ENCODE measurements around the gene CDH12. TPM values are rescaled to one million over a fixed set of nuclear protein-coding genes. Genes with fewer than 3 reads are reported as not detected.

CDH12 gene
- total and polyA plus RNA-seq, 4 donors, result 0.02 to 0.33 (median 0.17) TPM; not detected in 1

DNA sequence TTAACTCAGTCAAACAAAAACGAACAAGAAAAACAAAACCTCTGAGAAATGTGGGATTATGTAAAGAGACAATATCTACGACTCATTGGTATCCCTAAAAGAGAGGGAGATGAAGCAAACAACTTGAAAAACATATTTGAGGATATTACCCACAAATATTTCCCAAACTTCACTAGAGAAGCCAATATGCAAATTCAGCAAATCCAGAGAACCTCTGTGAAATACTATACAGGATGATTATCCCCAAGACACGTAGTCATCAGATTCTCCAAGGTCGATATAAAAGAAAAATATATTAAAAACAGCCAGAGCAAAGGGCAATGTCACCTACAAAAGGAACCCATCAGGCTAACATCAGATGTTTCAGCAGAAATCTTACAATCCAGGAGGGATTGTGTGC is 226.1 kb downstream of the CDH12 start:
- H3K36me3 ChIP-seq (ENCODE audit: control insufficient read depth in 4 of 4, insufficient read depth in 3 of 4, low read depth in 1 of 4, low read length in 3 of 4), result no peaks in the 10 kb centered on the region
- no peak overlapping the region for H3K4me3 ChIP-seq (ENCODE audit: low read depth in 1 of 3, low read length in 3 of 3)
- H3K9me3 ChIP-seq (ENCODE audit: control insufficient read depth in 4 of 4, low read length in 3 of 4), result peaks cover 0 to 2% (median 0%) of the 10 kb centered on the region in 4 donors
- no peaks in the 10 kb centered on the region for H3K27me3 ChIP-seq (ENCODE audit: control insufficient read depth in 4 of 4, insufficient read depth in 4 of 4, low read length in 3 of 4)
- H3K4me1 ChIP-seq (ENCODE audit: control insufficient read depth in 4 of 4, insufficient read depth in 4 of 4, low read length in 3 of 4), result no peaks in the 10 kb centered on the region
- TF ChIP-seq, protein P1, sequence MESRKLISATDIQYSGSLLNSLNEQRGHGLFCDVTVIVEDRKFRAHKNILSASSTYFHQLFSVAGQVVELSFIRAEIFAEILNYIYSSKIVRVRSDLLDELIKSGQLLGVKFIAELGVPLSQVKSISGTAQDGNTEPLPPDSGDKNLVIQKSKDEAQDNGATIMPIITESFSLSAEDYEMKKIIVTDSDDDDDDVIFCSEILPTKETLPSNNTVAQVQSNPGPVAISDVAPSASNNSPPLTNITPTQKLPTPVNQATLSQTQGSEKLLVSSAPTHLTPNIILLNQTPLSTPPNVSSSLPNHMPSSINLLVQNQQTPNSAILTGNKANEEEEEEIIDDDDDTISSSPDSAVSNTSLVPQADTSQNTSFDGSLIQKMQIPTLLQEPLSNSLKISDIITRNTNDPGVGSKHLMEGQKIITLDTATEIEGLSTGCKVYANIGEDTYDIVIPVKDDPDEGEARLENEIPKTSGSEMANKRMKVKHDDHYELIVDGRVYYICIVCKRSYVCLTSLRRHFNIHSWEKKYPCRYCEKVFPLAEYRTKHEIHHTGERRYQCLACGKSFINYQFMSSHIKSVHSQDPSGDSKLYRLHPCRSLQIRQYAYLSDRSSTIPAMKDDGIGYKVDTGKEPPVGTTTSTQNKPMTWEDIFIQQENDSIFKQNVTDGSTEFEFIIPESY (IDR thresholded peaks at IDR 0.05), result no peak
- TF ChIP-seq FOXA1 (IDR thresholded peaks at IDR 0.05), result no peak
- no peak for TF ChIP-seq HNF4A (conservative IDR thresholded peaks at IDR 0.05)
- TF ChIP-seq, protein P2, sequence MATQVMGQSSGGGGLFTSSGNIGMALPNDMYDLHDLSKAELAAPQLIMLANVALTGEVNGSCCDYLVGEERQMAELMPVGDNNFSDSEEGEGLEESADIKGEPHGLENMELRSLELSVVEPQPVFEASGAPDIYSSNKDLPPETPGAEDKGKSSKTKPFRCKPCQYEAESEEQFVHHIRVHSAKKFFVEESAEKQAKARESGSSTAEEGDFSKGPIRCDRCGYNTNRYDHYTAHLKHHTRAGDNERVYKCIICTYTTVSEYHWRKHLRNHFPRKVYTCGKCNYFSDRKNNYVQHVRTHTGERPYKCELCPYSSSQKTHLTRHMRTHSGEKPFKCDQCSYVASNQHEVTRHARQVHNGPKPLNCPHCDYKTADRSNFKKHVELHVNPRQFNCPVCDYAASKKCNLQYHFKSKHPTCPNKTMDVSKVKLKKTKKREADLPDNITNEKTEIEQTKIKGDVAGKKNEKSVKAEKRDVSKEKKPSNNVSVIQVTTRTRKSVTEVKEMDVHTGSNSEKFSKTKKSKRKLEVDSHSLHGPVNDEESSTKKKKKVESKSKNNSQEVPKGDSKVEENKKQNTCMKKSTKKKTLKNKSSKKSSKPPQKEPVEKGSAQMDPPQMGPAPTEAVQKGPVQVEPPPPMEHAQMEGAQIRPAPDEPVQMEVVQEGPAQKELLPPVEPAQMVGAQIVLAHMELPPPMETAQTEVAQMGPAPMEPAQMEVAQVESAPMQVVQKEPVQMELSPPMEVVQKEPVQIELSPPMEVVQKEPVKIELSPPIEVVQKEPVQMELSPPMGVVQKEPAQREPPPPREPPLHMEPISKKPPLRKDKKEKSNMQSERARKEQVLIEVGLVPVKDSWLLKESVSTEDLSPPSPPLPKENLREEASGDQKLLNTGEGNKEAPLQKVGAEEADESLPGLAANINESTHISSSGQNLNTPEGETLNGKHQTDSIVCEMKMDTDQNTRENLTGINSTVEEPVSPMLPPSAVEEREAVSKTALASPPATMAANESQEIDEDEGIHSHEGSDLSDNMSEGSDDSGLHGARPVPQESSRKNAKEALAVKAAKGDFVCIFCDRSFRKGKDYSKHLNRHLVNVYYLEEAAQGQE (IDR thresholded peaks at IDR 0.05), result no peak
- DNase-seq (ENCODE audit: low spot score), result no peak
- H3K27ac ChIP-seq (ENCODE audit: low read depth in 1 of 2, low read length in 2 of 2), result no peak overlapping the region
- WGBS, result 72% methylated on average over 4 of the region's 4 CpGs
- H3K9ac ChIP-seq (ENCODE audit: low read depth in 1 of 2, low read length in 2 of 2), result no peak overlapping the region

DNA sequence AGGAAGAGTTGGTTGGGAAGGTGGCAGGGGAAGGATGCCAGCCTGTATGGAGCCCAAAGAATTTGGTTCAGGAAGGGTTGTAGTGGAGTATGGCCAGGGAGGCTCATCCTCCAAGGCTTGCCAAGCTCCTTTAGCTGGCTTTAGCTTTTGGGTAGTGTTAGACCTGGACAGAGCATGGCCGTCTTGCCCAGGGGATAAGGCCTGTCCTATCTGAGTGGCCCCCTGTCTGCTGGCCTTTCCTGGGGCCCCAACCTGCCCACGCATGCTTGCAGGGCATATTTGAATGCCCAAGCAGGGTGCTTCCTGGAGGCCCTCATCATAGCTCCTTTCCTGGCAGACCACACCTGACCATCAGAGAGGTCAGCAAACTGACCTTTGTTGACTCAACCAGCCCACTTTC is 227.7 kb downstream of the CDH12 start:
- Histone ChIP-seq H3K36me3 (ENCODE audit: control insufficient read depth in 4 of 4, insufficient read depth in 3 of 4, low read depth in 1 of 4, low read length in 3 of 4) (no peaks in the 10 kb centered on the region), H3K27me3 (ENCODE audit: control insufficient read depth in 4 of 4, insufficient read depth in 4 of 4, low read length in 3 of 4) (no peaks in the 10 kb centered on the region), H3K9me3 (ENCODE audit: control insufficient read depth in 4 of 4, low read length in 3 of 4) (peaks cover 0 to 2% (median 0%) of the 10 kb centered on the region in 4 donors), H3K4me1 (ENCODE audit: control insufficient read depth in 4 of 4, insufficient read depth in 4 of 4, low read length in 3 of 4) (no peaks in the 10 kb centered on the region), H3K27ac (ENCODE audit: low read depth in 1 of 2, low read length in 2 of 2) (no peak overlapping the region), H3K9ac (ENCODE audit: low read depth in 1 of 2, low read length in 2 of 2) (no peak overlapping the region), H3K4me3 (ENCODE audit: low read depth in 1 of 3, low read length in 3 of 3) (no peak overlapping the region)
- WGBS, result 89% methylated on average over 2 of the region's 2 CpGs
- TF ChIP-seq GABPA (IDR thresholded peaks at IDR 0.05 in 1 of 2, conservative IDR thresholded peaks at IDR 0.05 in 1 of 2) (no peak), RAD21 (IDR thresholded peaks at IDR 0.05) (no peak)
- DNase-seq (ENCODE audit: low spot score), result no peak

DNA sequence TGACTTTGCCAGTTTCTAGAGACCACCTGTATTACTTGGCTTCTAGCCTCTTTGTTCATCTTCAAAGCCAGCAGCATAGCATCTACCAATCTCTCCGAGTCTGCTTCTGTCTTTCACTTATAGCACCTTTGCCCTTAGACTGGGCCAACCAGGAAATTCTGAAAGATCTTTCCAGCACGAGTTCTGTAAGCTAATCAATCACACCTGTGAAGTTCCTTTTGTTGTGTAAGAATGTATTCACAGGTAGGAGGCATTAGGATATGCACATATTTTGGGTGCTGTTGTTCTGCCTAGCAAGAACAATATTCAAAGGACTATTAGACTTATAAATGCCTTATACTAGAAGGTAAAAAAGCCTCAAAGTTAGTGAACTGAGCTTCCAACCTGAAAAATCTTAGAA is 232.1 kb downstream of the CDH12 start:
- Histone ChIP-seq H3K9me3 (ENCODE audit: control insufficient read depth in 4 of 4, low read length in 3 of 4) (peaks cover 0 to 2% (median 0%) of the 10 kb centered on the region in 4 donors), H3K27me3 (ENCODE audit: control insufficient read depth in 4 of 4, insufficient read depth in 4 of 4, low read length in 3 of 4) (peaks cover 0 to 2% (median 0%) of the 10 kb centered on the region in 4 donors), H3K36me3 (ENCODE audit: control insufficient read depth in 4 of 4, insufficient read depth in 3 of 4, low read depth in 1 of 4, low read length in 3 of 4) (no peaks in the 10 kb centered on the region), H3K27ac (ENCODE audit: low read depth in 1 of 2, low read length in 2 of 2) (no peak overlapping the region), H3K4me3 (ENCODE audit: low read depth in 1 of 3, low read length in 3 of 3) (no peak overlapping the region), H3K9ac (ENCODE audit: low read depth in 1 of 2, low read length in 2 of 2) (no peak overlapping the region), H3K4me1 (ENCODE audit: control insufficient read depth in 4 of 4, insufficient read depth in 4 of 4, low read length in 3 of 4) (no peaks in the 10 kb centered on the region)
- WGBS, result 7% methylated on average over 2 of the region's 2 CpGs
- TF ChIP-seq, protein P2 (IDR thresholded peaks at IDR 0.05), result no peak
- TF ChIP-seq HNF4A (conservative IDR thresholded peaks at IDR 0.05), result no peak
- TF ChIP-seq MAX (IDR thresholded peaks at IDR 0.05), result no peak
- TF ChIP-seq JUND (IDR thresholded peaks at IDR 0.05), result no peak
- no peak for TF ChIP-seq EGR1 (IDR thresholded peaks at IDR 0.05; ENCODE audit: low read depth in 2 of 2)
- TF ChIP-seq RAD21 (IDR thresholded peaks at IDR 0.05), result no peak
- no peak for TF ChIP-seq YY1 (IDR thresholded peaks at IDR 0.05)
- TF ChIP-seq, protein P3, sequence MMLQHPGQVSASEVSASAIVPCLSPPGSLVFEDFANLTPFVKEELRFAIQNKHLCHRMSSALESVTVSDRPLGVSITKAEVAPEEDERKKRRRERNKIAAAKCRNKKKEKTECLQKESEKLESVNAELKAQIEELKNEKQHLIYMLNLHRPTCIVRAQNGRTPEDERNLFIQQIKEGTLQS (IDR thresholded peaks at IDR 0.05), result no peak
- TF ChIP-seq NR2F2 (IDR thresholded peaks at IDR 0.05), result no peak
- no peak for DNase-seq (ENCODE audit: low spot score)
